DMS153 (cell line): ENCODE results near the gene RNF222.

Experiments used
- DNase-seq: peaks from one replicate; lab custom pipeline; 2025; lab: John Stamatoyannopoulos, UW

RNF222 gene

GRCh38 chr17:8397636-8398035 lies at the start of gene RNF222:
RNF222 (minus strand) TSS chr17:8397827; CDS start chr17:8393461, 4,366 bp downstream.
- DNase-seq, result no peak

GRCh38 chr17:8445536-8445935 lies 47.9 kb upstream of the RNF222 start:
- DNase-seq, result no peak

- no peak for DNase-seq
Measured at GRCh38 chr17:8444494-8444893, 46.9 kb upstream of the RNF222 start.

GRCh38 chr17:8443756-8444155 lies 46.1 kb upstream of the RNF222 start:
- no peak for DNase-seq

- DNase-seq, result no peak
Measured at GRCh38 chr17:8442310-8442709, 44.7 kb upstream of the RNF222 start.

GRCh38 chr17:8441690-8442089 lies 44.1 kb upstream of the RNF222 start:
- no peak for DNase-seq

GRCh38 chr17:8439681-8440080 lies 42.1 kb upstream of the RNF222 start:
- no peak for DNase-seq

GRCh38 chr17:8438441-8438840 lies 40.8 kb upstream of the RNF222 start:
- no peak for DNase-seq

GRCh38 chr17:8436844-8437171 lies 39.2 kb upstream of the RNF222 start:
- no peak for DNase-seq

GRCh38 chr17:8436169-8436843 lies 38.7 kb upstream of the RNF222 start:
- DNase-seq, result no peak

- DNase-seq, result peak; percentile 83
Measured at GRCh38 chr17:8435245-8436168, 37.9 kb upstream of the RNF222 start, which contains the start of gene NDEL1. NDEL1 (plus strand) TSS chr17:8435884; CDS start chr17:8444272, 8,388 bp downstream.

GRCh38 chr17:8430966-8431365 lies 33.3 kb upstream of the RNF222 start:
- no peak for DNase-seq

- no peak for DNase-seq
Measured at GRCh38 chr17:8426802-8427201, 29.2 kb upstream of the RNF222 start.

GRCh38 chr17:8426094-8426720 lies 28.6 kb upstream of the RNF222 start:
- DNase-seq, result no peak

- no peak for DNase-seq
Measured at GRCh38 chr17:8421571-8421970, 23.9 kb upstream of the RNF222 start.

- DNase-seq, result no peak
Measured at GRCh38 chr17:8420041-8420934, 22.7 kb upstream of the RNF222 start.

GRCh38 chr17:8419305-8419704 lies 21.7 kb upstream of the RNF222 start:
- no peak for DNase-seq

- no peak for DNase-seq
Measured at GRCh38 chr17:8418471-8418870, 20.8 kb upstream of the RNF222 start.

GRCh38 chr17:8417806-8418205 lies 20.2 kb upstream of the RNF222 start:
- DNase-seq, result no peak

- no peak for DNase-seq
Measured at GRCh38 chr17:8413938-8414337, 16.3 kb upstream of the RNF222 start.

- DNase-seq, result no peak
Measured at GRCh38 chr17:8413328-8413727, 15.7 kb upstream of the RNF222 start.

GRCh38 chr17:8412089-8412488 lies 14.5 kb upstream of the RNF222 start:
- no peak for DNase-seq
